ENCODE results near the gene MTA1. TPM values are rescaled to one million over a fixed set of nuclear protein-coding genes. Genes with fewer than 3 reads are reported as not detected.

Gene MTA1
- total and polyA plus RNA-seq, 4 donors, result 3.7 to 28.1 (median 21.0) TPM

DNA sequence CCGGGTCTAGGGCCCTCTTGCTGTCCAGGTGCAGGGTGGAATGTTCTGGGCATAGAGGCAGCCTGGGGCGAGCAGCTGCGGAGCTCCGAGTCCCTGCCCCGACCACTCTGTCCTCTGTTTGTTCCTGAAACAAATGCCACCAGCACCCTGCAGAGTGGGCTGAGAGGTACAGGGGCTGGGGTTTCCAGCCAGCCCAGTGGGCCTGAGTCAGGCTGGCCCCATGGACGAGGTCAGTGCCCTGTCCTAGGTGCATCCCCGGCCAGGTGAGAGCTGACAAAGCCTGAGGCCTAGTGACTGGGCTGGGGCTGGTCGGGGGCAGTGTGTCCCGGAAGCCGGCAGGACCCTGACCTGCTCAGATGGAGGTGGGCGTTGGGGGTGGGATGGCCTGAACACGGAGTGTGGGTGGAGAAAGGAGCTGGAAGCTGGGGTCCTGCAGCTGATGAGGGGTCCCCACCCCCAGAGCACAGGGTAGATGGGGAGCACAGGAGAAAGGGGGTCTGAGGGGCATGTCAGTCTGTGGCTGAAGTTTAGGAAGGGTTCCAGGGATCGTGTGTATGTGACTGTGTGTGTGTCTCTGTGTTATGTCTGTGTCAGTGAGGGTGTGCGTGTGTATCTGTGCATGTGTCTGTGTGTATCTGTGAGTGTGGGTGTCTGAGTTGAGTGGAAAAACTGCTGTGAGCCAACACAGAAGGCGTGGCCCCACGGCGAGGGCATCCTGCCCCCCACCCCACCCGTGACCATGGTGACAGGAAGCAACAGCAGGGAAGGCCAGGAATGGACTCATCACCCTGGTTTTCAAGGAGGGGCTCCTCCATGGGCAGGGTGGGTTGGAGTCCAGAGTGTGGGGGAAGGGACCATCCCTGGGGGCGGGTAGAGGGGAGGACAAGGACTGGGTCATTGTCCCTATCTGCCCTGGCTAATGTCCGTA lies 64.7 kb downstream of the MTA1 start:
- no peaks in the 10 kb centered on the region for H3K9me3 ChIP-seq (ENCODE audit: control insufficient read depth in 4 of 4, low read length in 3 of 4)
- 72% methylated on average over 20 of the region's 20 CpGs for WGBS
- H3K27ac ChIP-seq (ENCODE audit: low read depth in 1 of 2, low read length in 2 of 2), result no peak overlapping the region
- TF ChIP-seq, protein P1, sequence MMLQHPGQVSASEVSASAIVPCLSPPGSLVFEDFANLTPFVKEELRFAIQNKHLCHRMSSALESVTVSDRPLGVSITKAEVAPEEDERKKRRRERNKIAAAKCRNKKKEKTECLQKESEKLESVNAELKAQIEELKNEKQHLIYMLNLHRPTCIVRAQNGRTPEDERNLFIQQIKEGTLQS (IDR thresholded peaks at IDR 0.05), result no peak
- peak in 1 of 2 donors; percentile 27 for TF ChIP-seq RXRA (IDR thresholded peaks at IDR 0.05)
- H3K27me3 ChIP-seq (ENCODE audit: control insufficient read depth in 4 of 4, insufficient read depth in 4 of 4, low read length in 3 of 4), result no peaks in the 10 kb centered on the region
- DNase-seq (ENCODE audit: low spot score), result no peak
- peaks cover 10 to 41% (median 20%) of the 10 kb centered on the region in 4 donors for H3K4me1 ChIP-seq (ENCODE audit: control insufficient read depth in 4 of 4, insufficient read depth in 4 of 4, low read length in 3 of 4)
- no peak overlapping the region for H3K4me3 ChIP-seq (ENCODE audit: low read depth in 1 of 3, low read length in 3 of 3)
- H3K9ac ChIP-seq (ENCODE audit: low read depth in 1 of 2, low read length in 2 of 2), result no peak overlapping the region
- H3K36me3 ChIP-seq (ENCODE audit: control insufficient read depth in 4 of 4, insufficient read depth in 3 of 4, low read depth in 1 of 4, low read length in 3 of 4), result peaks cover 0 to 1% (median 0%) of the 10 kb centered on the region in 4 donors

DNA sequence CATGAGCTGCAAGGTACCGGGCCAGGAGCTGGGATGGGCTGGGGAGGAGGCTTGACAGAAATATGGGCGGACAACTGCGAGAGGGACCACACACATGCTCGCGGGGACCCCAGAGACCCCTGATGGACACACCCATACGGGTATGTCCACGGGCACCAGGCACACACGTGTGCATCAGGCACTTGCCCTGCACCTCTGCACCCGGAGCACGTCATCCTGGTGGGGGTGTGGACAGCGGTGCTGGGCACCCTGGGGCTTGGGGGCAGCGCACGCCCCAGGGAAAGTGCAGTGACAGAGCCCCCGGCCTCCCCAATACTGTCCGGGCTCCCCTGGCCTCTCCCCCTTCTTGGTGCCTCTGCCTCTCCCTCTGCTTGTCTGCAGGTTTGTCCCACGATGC lies 65.4 kb downstream of the MTA1 start:
- H3K9ac ChIP-seq (ENCODE audit: low read depth in 1 of 2, low read length in 2 of 2), result no peak overlapping the region
- H3K27me3 ChIP-seq (ENCODE audit: control insufficient read depth in 4 of 4, insufficient read depth in 4 of 4, low read length in 3 of 4), result no peaks in the 10 kb centered on the region
- no peaks in the 10 kb centered on the region for H3K9me3 ChIP-seq (ENCODE audit: control insufficient read depth in 4 of 4, low read length in 3 of 4)
- peaks cover 0 to 1% (median 0%) of the 10 kb centered on the region in 4 donors for H3K36me3 ChIP-seq (ENCODE audit: control insufficient read depth in 4 of 4, insufficient read depth in 3 of 4, low read depth in 1 of 4, low read length in 3 of 4)
- no peak for TF ChIP-seq FOXA2 (IDR thresholded peaks at IDR 0.05)
- TF ChIP-seq, protein P2, sequence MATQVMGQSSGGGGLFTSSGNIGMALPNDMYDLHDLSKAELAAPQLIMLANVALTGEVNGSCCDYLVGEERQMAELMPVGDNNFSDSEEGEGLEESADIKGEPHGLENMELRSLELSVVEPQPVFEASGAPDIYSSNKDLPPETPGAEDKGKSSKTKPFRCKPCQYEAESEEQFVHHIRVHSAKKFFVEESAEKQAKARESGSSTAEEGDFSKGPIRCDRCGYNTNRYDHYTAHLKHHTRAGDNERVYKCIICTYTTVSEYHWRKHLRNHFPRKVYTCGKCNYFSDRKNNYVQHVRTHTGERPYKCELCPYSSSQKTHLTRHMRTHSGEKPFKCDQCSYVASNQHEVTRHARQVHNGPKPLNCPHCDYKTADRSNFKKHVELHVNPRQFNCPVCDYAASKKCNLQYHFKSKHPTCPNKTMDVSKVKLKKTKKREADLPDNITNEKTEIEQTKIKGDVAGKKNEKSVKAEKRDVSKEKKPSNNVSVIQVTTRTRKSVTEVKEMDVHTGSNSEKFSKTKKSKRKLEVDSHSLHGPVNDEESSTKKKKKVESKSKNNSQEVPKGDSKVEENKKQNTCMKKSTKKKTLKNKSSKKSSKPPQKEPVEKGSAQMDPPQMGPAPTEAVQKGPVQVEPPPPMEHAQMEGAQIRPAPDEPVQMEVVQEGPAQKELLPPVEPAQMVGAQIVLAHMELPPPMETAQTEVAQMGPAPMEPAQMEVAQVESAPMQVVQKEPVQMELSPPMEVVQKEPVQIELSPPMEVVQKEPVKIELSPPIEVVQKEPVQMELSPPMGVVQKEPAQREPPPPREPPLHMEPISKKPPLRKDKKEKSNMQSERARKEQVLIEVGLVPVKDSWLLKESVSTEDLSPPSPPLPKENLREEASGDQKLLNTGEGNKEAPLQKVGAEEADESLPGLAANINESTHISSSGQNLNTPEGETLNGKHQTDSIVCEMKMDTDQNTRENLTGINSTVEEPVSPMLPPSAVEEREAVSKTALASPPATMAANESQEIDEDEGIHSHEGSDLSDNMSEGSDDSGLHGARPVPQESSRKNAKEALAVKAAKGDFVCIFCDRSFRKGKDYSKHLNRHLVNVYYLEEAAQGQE (IDR thresholded peaks at IDR 0.05), result no peak
- no peak for DNase-seq (ENCODE audit: low spot score)
- no peak overlapping the region for H3K27ac ChIP-seq (ENCODE audit: low read depth in 1 of 2, low read length in 2 of 2)
- peaks cover 10 to 47% (median 23%) of the 10 kb centered on the region in 4 donors for H3K4me1 ChIP-seq (ENCODE audit: control insufficient read depth in 4 of 4, insufficient read depth in 4 of 4, low read length in 3 of 4)
- H3K4me3 ChIP-seq (ENCODE audit: low read depth in 1 of 3, low read length in 3 of 3), result no peak overlapping the region
- WGBS, result 79% methylated on average over 16 of the region's 16 CpGs

DNA sequence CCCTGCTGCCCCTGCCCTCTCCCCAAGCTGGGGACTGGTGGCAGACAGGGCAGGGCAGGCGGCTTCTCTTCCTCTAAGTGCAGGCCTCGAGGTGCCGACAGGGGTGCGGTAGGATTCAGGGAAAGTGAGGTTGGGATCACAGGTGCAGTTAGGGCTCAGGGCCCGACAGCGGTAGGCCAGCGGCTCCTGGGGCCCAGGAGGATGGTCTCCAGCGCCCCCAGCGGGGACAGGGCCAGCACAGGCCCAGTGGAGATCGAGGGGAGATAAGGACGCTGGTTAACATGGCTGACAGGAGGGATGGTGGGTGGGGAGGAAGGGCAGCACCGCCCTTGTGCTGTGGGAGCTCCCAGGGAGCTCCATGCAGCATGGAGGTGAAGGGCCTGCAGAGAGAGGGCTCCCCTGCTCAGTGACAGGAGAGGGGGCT lies 66.1 kb downstream of the MTA1 start:
- peaks cover 0 to 1% (median 0%) of the 10 kb centered on the region in 4 donors for H3K36me3 ChIP-seq (ENCODE audit: control insufficient read depth in 4 of 4, insufficient read depth in 3 of 4, low read depth in 1 of 4, low read length in 3 of 4)
- H3K4me1 ChIP-seq (ENCODE audit: control insufficient read depth in 4 of 4, insufficient read depth in 4 of 4, low read length in 3 of 4), result peaks cover 10 to 47% (median 23%) of the 10 kb centered on the region in 4 donors
- no peaks in the 10 kb centered on the region for H3K27me3 ChIP-seq (ENCODE audit: control insufficient read depth in 4 of 4, insufficient read depth in 4 of 4, low read length in 3 of 4)
- no peaks in the 10 kb centered on the region for H3K9me3 ChIP-seq (ENCODE audit: control insufficient read depth in 4 of 4, low read length in 3 of 4)
- DNase-seq (ENCODE audit: low spot score), result no peak
- H3K27ac ChIP-seq (ENCODE audit: low read depth in 1 of 2, low read length in 2 of 2), result no peak overlapping the region
- WGBS, result 25% methylated on average over 12 of the region's 12 CpGs
- H3K4me3 ChIP-seq (ENCODE audit: low read depth in 1 of 3, low read length in 3 of 3), result no peak overlapping the region
- H3K9ac ChIP-seq (ENCODE audit: low read depth in 1 of 2, low read length in 2 of 2), result no peak overlapping the region
- TF ChIP-seq, protein P3, sequence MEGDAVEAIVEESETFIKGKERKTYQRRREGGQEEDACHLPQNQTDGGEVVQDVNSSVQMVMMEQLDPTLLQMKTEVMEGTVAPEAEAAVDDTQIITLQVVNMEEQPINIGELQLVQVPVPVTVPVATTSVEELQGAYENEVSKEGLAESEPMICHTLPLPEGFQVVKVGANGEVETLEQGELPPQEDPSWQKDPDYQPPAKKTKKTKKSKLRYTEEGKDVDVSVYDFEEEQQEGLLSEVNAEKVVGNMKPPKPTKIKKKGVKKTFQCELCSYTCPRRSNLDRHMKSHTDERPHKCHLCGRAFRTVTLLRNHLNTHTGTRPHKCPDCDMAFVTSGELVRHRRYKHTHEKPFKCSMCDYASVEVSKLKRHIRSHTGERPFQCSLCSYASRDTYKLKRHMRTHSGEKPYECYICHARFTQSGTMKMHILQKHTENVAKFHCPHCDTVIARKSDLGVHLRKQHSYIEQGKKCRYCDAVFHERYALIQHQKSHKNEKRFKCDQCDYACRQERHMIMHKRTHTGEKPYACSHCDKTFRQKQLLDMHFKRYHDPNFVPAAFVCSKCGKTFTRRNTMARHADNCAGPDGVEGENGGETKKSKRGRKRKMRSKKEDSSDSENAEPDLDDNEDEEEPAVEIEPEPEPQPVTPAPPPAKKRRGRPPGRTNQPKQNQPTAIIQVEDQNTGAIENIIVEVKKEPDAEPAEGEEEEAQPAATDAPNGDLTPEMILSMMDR (IDR thresholded peaks at IDR 0.05; ENCODE audit: low read depth, low read length, missing input control), result peak; percentile 16
- TF ChIP-seq TAF1 (conservative IDR thresholded peaks at IDR 0.05) (no peak), RAD21 (IDR thresholded peaks at IDR 0.05) (peak; percentile 11 to 22), JUND (IDR thresholded peaks at IDR 0.05) (no peak), FOXA1 (IDR thresholded peaks at IDR 0.05) (no peak), SP1 (IDR thresholded peaks at IDR 0.05) (no peak), NR2F2 (IDR thresholded peaks at IDR 0.05) (no peak), HNF4A (conservative IDR thresholded peaks at IDR 0.05) (no peak)
